ENCODE results near the gene SNRPE. TPM values are rescaled to one million over a fixed set of nuclear protein-coding genes. Genes with fewer than 3 reads are reported as not detected.

Gene SNRPE
- polyA plus RNA-seq, 1 donor (not counting 4 experiments of a cell fraction or from before 2014, with no cell fraction given) = 235 TPM

- Histone ChIP-seq H4K20me1 (ENCODE audit: control insufficient read depth, extremely low read depth, insufficient read depth, low read length) (no peaks in the 10 kb centered on the region), H2AFZ (ENCODE audit: control insufficient read depth, low read length) (no peak overlapping the region), H3K4me3 (ENCODE audit: control insufficient read depth in 2 of 3, extremely low read depth in 1 of 3, insufficient read depth in 2 of 3, low read depth in 1 of 3, low read length in 3 of 3) (no peak overlapping the region), H3K4me2 (ENCODE audit: control insufficient read depth, extremely low read depth, insufficient read depth, low read depth, low read length) (no peak overlapping the region), H3K9me1 (ENCODE audit: control insufficient read depth, extremely low read depth, insufficient read depth, low read length) (no peaks in the 10 kb centered on the region), H3K27me3 (ENCODE audit: control insufficient read depth, extremely low read depth, insufficient read depth, low read length) (no peaks in the 10 kb centered on the region), H3K27ac (ENCODE audit: control insufficient read depth, insufficient read depth, low read length) (no peak overlapping the region), H3K79me2 (ENCODE audit: control insufficient read depth, insufficient read depth, low read length) (no peaks in the 10 kb centered on the region), H3K9me3 (ENCODE audit: control insufficient read depth, low read depth, low read length) (no peaks in the 10 kb centered on the region), H3K9ac (ENCODE audit: control insufficient read depth, extremely low read depth, insufficient read depth, low read length) (no peak overlapping the region), H3K4me1 (ENCODE audit: control insufficient read depth, extremely low read depth, insufficient read depth, low read length) (peaks cover 5% of the 10 kb centered on the region), H3K36me3 (ENCODE audit: control insufficient read depth in 2 of 2, extremely low read depth in 1 of 2, insufficient read depth in 2 of 2, low read length in 2 of 2) (no peaks in the 10 kb centered on the region)
- no peak for TF ChIP-seq EZH2 (IDR thresholded peaks at IDR 0.05; ENCODE audit: low read length)
- no peak for TF ChIP-seq CTCF (optimal IDR thresholded peaks at IDR 0.05 in 1 of 3, IDR thresholded peaks at IDR 0.05 in 1 of 3, conservative IDR thresholded peaks at IDR 0.05 in 1 of 3; ENCODE audit: extremely low read depth in 1 of 3, insufficient read depth in 2 of 3, low read length in 3 of 3)
- DNase-seq (ENCODE audit: low read depth, low spot score) = no peak
- dilution Hi-C loops (cut with MboI; ENCODE audit: extremely low pct_ligation_motif_present, low sequenced_read_pairs) = no loop called here
- no peak for FAIRE-seq
Observed at GRCh38 chr1:203901581-203901980, 40.2 kb downstream of the SNRPE start.

- no peak overlapping the region for H3K27ac ChIP-seq (ENCODE audit: control insufficient read depth, insufficient read depth, low read length)
- dilution Hi-C loops (cut with MboI; ENCODE audit: extremely low pct_ligation_motif_present, low sequenced_read_pairs) = no loop called here
- H3K9me1 ChIP-seq (ENCODE audit: control insufficient read depth, extremely low read depth, insufficient read depth, low read length) = no peaks in the 10 kb centered on the region
- H3K27me3 ChIP-seq (ENCODE audit: control insufficient read depth, extremely low read depth, insufficient read depth, low read length) = no peaks in the 10 kb centered on the region
- H3K9me3 ChIP-seq (ENCODE audit: control insufficient read depth, low read depth, low read length) = no peaks in the 10 kb centered on the region
- TF ChIP-seq EZH2 (IDR thresholded peaks at IDR 0.05; ENCODE audit: low read length) (no peak), CTCF (optimal IDR thresholded peaks at IDR 0.05 in 1 of 3, IDR thresholded peaks at IDR 0.05 in 1 of 3, conservative IDR thresholded peaks at IDR 0.05 in 1 of 3; ENCODE audit: extremely low read depth in 1 of 3, insufficient read depth in 2 of 3, low read length in 3 of 3) (no peak)
- H3K36me3 ChIP-seq (ENCODE audit: control insufficient read depth in 2 of 2, extremely low read depth in 1 of 2, insufficient read depth in 2 of 2, low read length in 2 of 2) = no peaks in the 10 kb centered on the region
- H3K4me1 ChIP-seq (ENCODE audit: control insufficient read depth, extremely low read depth, insufficient read depth, low read length) = peaks cover 8% of the 10 kb centered on the region
- DNase-seq (ENCODE audit: low read depth, low spot score) (no peak), FAIRE-seq (no peak)
- no peaks in the 10 kb centered on the region for H4K20me1 ChIP-seq (ENCODE audit: control insufficient read depth, extremely low read depth, insufficient read depth, low read length)
- no peak overlapping the region for H2AFZ ChIP-seq (ENCODE audit: control insufficient read depth, low read length)
- no peaks in the 10 kb centered on the region for H3K79me2 ChIP-seq (ENCODE audit: control insufficient read depth, insufficient read depth, low read length)
- H3K4me3 ChIP-seq (ENCODE audit: control insufficient read depth in 2 of 3, extremely low read depth in 1 of 3, insufficient read depth in 2 of 3, low read depth in 1 of 3, low read length in 3 of 3) = no peak overlapping the region
- no peak overlapping the region for H3K4me2 ChIP-seq (ENCODE audit: control insufficient read depth, extremely low read depth, insufficient read depth, low read depth, low read length)
- no peak overlapping the region for H3K9ac ChIP-seq (ENCODE audit: control insufficient read depth, extremely low read depth, insufficient read depth, low read length)
Observed at GRCh38 chr1:203905275-203905674, 43.9 kb downstream of the SNRPE start.

Data from keratinocyte (primary cell).